ENCODE measurements around the gene TRAF3IP1.

DNA sequence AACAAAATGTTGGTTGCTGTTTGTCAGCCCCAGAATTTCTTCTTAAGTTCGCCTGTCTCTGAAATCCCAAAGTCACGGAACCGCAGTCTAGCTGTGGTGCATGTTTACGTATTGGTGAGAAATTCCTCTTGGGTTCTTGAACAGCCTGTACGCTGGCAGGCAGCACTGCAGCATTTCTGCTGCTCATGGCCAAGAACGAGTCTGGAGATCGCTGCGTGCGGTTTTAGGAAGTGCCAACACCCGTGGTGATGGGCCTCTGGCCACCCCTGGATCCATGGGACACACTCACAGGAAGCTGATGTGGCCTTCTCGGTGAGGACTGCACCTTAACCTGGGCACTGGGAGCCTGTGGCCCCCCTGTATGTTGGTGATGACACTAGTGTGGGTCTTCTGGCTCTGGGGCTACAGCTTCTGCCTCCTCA is 130.1 kb downstream of the TRAF3IP1 start:
- no peak for TF ChIP-seq CTCF (IDR thresholded peaks at IDR 0.05; ENCODE audit: low read depth, low read length, missing input control)
- no peak for TF ChIP-seq YY1 (IDR thresholded peaks at IDR 0.05)

Data from liver (tissue), 2 donors.